ENCODE data around the gene PDE3B. TPM values are rescaled to one million over a fixed set of nuclear protein-coding genes. Genes with fewer than 3 reads are reported as not detected.
"Not testable (repeated sequence)": the region's sequence is repeated elsewhere in the genome, so short reads cannot be mapped to it uniquely, and the experiment has no call there.

Gene PDE3B
- polyA plus RNA-seq, 1 donor (not counting 4 experiments of a cell fraction or from before 2014, with no cell fraction given): 0.01 TPM

DNA sequence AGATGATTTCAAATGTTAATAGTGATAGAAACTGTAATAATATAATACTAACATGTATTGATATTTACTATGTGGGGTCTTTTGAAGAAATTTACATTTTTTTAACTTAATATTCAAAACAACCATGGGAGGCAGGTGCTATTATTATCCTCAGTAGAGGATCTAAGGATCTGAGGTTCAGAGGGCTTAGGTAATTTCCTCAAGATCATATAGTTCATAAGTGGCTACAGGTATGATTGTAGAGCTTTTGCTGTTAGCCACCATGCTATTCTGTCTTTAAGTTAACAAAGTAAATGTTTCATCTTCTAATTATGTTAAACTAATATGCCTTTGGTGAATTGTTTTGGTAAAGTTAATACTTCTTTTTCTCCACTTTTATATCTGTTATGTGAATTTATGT lies 83.6 kb downstream of the PDE3B start:
- DNase-seq (ENCODE audit: low read depth, low spot score) (no peak), FAIRE-seq (no peak)
- Histone ChIP-seq H4K20me1 (ENCODE audit: control insufficient read depth, extremely low read depth, insufficient read depth, low read length) (no peaks in the 10 kb centered on the region), H3K9ac (ENCODE audit: control insufficient read depth, extremely low read depth, insufficient read depth, low read length) (no peak overlapping the region), H3K4me3 (ENCODE audit: control insufficient read depth in 2 of 3, extremely low read depth in 1 of 3, insufficient read depth in 2 of 3, low read depth in 1 of 3, low read length in 3 of 3) (no peak overlapping the region), H3K27me3 (ENCODE audit: control insufficient read depth, extremely low read depth, insufficient read depth, low read length) (no peaks in the 10 kb centered on the region), H3K4me1 (ENCODE audit: control insufficient read depth, extremely low read depth, insufficient read depth, low read length) (no peaks in the 10 kb centered on the region), H3K27ac (ENCODE audit: control insufficient read depth, insufficient read depth, low read length) (no peak overlapping the region), H3K9me3 (ENCODE audit: control insufficient read depth, low read depth, low read length) (no peaks in the 10 kb centered on the region), H3K36me3 (ENCODE audit: control insufficient read depth in 2 of 2, extremely low read depth in 1 of 2, insufficient read depth in 2 of 2, low read length in 2 of 2) (no peaks in the 10 kb centered on the region), H3K79me2 (ENCODE audit: control insufficient read depth, insufficient read depth, low read length) (no peaks in the 10 kb centered on the region), H3K4me2 (ENCODE audit: control insufficient read depth, extremely low read depth, insufficient read depth, low read depth, low read length) (no peak overlapping the region), H3K9me1 (ENCODE audit: control insufficient read depth, extremely low read depth, insufficient read depth, low read length) (no peaks in the 10 kb centered on the region), H2AFZ (ENCODE audit: control insufficient read depth, low read length) (no peak overlapping the region)
- dilution Hi-C loops (cut with MboI; ENCODE audit: extremely low pct_ligation_motif_present, low sequenced_read_pairs): no loop called here
- TF ChIP-seq, protein P1, sequence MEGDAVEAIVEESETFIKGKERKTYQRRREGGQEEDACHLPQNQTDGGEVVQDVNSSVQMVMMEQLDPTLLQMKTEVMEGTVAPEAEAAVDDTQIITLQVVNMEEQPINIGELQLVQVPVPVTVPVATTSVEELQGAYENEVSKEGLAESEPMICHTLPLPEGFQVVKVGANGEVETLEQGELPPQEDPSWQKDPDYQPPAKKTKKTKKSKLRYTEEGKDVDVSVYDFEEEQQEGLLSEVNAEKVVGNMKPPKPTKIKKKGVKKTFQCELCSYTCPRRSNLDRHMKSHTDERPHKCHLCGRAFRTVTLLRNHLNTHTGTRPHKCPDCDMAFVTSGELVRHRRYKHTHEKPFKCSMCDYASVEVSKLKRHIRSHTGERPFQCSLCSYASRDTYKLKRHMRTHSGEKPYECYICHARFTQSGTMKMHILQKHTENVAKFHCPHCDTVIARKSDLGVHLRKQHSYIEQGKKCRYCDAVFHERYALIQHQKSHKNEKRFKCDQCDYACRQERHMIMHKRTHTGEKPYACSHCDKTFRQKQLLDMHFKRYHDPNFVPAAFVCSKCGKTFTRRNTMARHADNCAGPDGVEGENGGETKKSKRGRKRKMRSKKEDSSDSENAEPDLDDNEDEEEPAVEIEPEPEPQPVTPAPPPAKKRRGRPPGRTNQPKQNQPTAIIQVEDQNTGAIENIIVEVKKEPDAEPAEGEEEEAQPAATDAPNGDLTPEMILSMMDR (optimal IDR thresholded peaks at IDR 0.05 in 1 of 3, IDR thresholded peaks at IDR 0.05 in 1 of 3, conservative IDR thresholded peaks at IDR 0.05 in 1 of 3; ENCODE audit: extremely low read depth in 1 of 3, insufficient read depth in 2 of 3, low read length in 3 of 3): no peak
- no peak for TF ChIP-seq EZH2 (IDR thresholded peaks at IDR 0.05; ENCODE audit: low read length)

DNA sequence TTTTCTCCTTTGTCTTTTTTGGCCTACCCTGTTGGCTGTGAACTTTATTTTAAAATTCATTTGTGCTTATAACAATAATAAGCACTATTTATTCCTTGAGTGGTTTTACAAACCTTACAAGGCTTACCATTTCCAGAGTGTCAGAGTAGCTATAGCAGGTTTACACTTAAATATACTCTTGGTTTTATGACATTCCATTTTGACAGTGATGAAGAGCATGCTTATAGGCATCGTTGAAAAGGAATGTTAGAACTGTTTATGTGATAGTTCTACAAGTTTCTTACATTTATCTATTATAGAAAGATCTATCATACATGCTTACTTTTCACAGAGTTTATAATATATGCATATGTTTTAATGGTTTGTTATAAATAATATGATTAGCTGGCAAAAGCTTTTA lies 84.1 kb downstream of the PDE3B start:
- no peaks in the 10 kb centered on the region for H4K20me1 ChIP-seq (ENCODE audit: control insufficient read depth, extremely low read depth, insufficient read depth, low read length)
- FAIRE-seq (no peak), DNase-seq (ENCODE audit: low read depth, low spot score) (no peak)
- no peaks in the 10 kb centered on the region for H3K36me3 ChIP-seq (ENCODE audit: control insufficient read depth in 2 of 2, extremely low read depth in 1 of 2, insufficient read depth in 2 of 2, low read length in 2 of 2)
- H3K4me2 ChIP-seq (ENCODE audit: control insufficient read depth, extremely low read depth, insufficient read depth, low read depth, low read length): no peak overlapping the region
- H3K27me3 ChIP-seq (ENCODE audit: control insufficient read depth, extremely low read depth, insufficient read depth, low read length): no peaks in the 10 kb centered on the region
- H2AFZ ChIP-seq (ENCODE audit: control insufficient read depth, low read length): no peak overlapping the region
- no peaks in the 10 kb centered on the region for H3K9me3 ChIP-seq (ENCODE audit: control insufficient read depth, low read depth, low read length)
- H3K79me2 ChIP-seq (ENCODE audit: control insufficient read depth, insufficient read depth, low read length): no peaks in the 10 kb centered on the region
- H3K9ac ChIP-seq (ENCODE audit: control insufficient read depth, extremely low read depth, insufficient read depth, low read length): no peak overlapping the region
- H3K4me3 ChIP-seq (ENCODE audit: control insufficient read depth in 2 of 3, extremely low read depth in 1 of 3, insufficient read depth in 2 of 3, low read depth in 1 of 3, low read length in 3 of 3): no peak overlapping the region
- H3K9me1 ChIP-seq (ENCODE audit: control insufficient read depth, extremely low read depth, insufficient read depth, low read length): no peaks in the 10 kb centered on the region
- no peak overlapping the region for H3K27ac ChIP-seq (ENCODE audit: control insufficient read depth, insufficient read depth, low read length)
- dilution Hi-C loops (cut with MboI; ENCODE audit: extremely low pct_ligation_motif_present, low sequenced_read_pairs): no loop called here
- H3K4me1 ChIP-seq (ENCODE audit: control insufficient read depth, extremely low read depth, insufficient read depth, low read length): no peaks in the 10 kb centered on the region
- TF ChIP-seq EZH2 (IDR thresholded peaks at IDR 0.05; ENCODE audit: low read length): no peak
- TF ChIP-seq, protein P1 (optimal IDR thresholded peaks at IDR 0.05 in 1 of 3, IDR thresholded peaks at IDR 0.05 in 1 of 3, conservative IDR thresholded peaks at IDR 0.05 in 1 of 3; ENCODE audit: extremely low read depth in 1 of 3, insufficient read depth in 2 of 3, low read length in 3 of 3): no peak

DNA sequence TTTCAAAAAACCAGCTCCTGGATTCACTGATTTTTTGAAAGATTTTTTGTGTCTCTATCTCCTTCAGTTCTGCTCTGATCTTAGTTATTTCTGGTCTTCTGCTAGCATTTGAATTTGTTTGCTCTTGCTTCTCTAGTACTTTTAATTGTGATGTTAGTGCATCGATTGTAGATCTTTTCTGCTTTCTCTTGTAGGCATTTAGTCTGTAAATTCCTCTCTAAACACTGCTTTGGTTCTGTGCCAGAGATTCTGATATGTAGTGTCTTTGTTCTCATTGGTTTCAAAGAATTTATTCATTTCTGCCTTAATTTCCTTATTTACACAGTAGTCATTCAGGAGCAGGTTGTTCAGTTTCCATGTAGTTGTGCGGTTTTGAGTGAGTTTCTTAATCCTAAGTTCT lies 96.9 kb downstream of the PDE3B start:
- dilution Hi-C loops (cut with MboI; ENCODE audit: extremely low pct_ligation_motif_present, low sequenced_read_pairs); H3K27me3 ChIP-seq (ENCODE audit: control insufficient read depth, extremely low read depth, insufficient read depth, low read length); H3K27ac ChIP-seq (ENCODE audit: control insufficient read depth, insufficient read depth, low read length); DNase-seq (ENCODE audit: low read depth, low spot score); H3K4me3 ChIP-seq (ENCODE audit: control insufficient read depth in 2 of 3, extremely low read depth in 1 of 3, insufficient read depth in 2 of 3, low read depth in 1 of 3, low read length in 3 of 3); H3K36me3 ChIP-seq (ENCODE audit: control insufficient read depth in 2 of 2, extremely low read depth in 1 of 2, insufficient read depth in 2 of 2, low read length in 2 of 2); H3K9me3 ChIP-seq (ENCODE audit: control insufficient read depth, low read depth, low read length); H3K79me2 ChIP-seq (ENCODE audit: control insufficient read depth, insufficient read depth, low read length); H2AFZ ChIP-seq (ENCODE audit: control insufficient read depth, low read length); FAIRE-seq; H3K4me1 ChIP-seq (ENCODE audit: control insufficient read depth, extremely low read depth, insufficient read depth, low read length); H3K4me2 ChIP-seq (ENCODE audit: control insufficient read depth, extremely low read depth, insufficient read depth, low read depth, low read length); H4K20me1 ChIP-seq (ENCODE audit: control insufficient read depth, extremely low read depth, insufficient read depth, low read length); H3K9ac ChIP-seq (ENCODE audit: control insufficient read depth, extremely low read depth, insufficient read depth, low read length); H3K9me1 ChIP-seq (ENCODE audit: control insufficient read depth, extremely low read depth, insufficient read depth, low read length): not testable (repeated sequence)

All from keratinocyte (primary cell).